IMR-90 (cell line): ENCODE measurements around the gene SIK2. TPM values are rescaled to one million over a fixed set of nuclear protein-coding genes. Genes with fewer than 3 reads are reported as not detected.

ENCODE experiments used
- ATAC-seq: fragments of 200-7000 bp; cut with Tn5 transposase; 2 replicates; pipeline ENCODE4 v1.9.1; 2020; ENCODE audit warnings: low read depth, mild to moderate bottlenecking, moderate library complexity
- BruUV-seq: library from RNA; stranded (reverse); fragments of 400-500 nt; replicated peaks from 2 replicates; lab custom pipeline; 2021; lab: Mats Ljungman, UMichigan
- CTCF ChIA-PET: fragments of 300-600 bp; formaldehyde crosslinking; extraction: SDS; loops from one replicate; lab custom pipeline; 2021; ENCODE audit warnings: antibody characterized with exemption; lab: Yijun Ruan, JAX
- POLR2A ChIA-PET: fragments of 300-600 bp; sonication (Branson Sonifier 250); formaldehyde crosslinking; loops from one replicate; lab custom pipeline; 2022; ENCODE audit warnings: antibody characterized with exemption; ENCODE audit not compliant: unreplicated experiment; lab: Charles Lee
- DNase-seq: peaks from one replicate; pipeline ENCODE4 v3.0.0; 2013
- H2AFZ ChIP-seq: replicated peaks from 2 replicates; pipeline ENCODE3; 2013; ENCODE audit warnings: low read length, mild to moderate bottlenecking; ENCODE audit not compliant: poor library complexity
- H2AK5ac ChIP-seq: 2 replicates; pipeline ENCODE4 v1.6.1; 2013; ENCODE audit warnings: low read depth, low read length, inconsistent platforms
- H2AK9ac ChIP-seq: replicated peaks from 2 replicates; pipeline ENCODE3; 2013; ENCODE audit warnings: mild to moderate bottlenecking, low read depth, low read length, moderate library complexity; ENCODE audit not compliant: poor library complexity
- H2BK120ac ChIP-seq: 2 replicates; pipeline ENCODE4 v1.6.1; 2013; ENCODE audit warnings: low read depth, low read length, inconsistent platforms
- H2BK15ac ChIP-seq: 3 replicates; pipeline ENCODE4 v1.6.1; 2013; ENCODE audit warnings: low read depth, low read length, inconsistent platforms
- H2BK20ac ChIP-seq: 2 replicates; pipeline ENCODE4 v1.6.1; 2013; ENCODE audit warnings: low read depth, mild to moderate bottlenecking, inconsistent platforms, low read length, moderate library complexity
- H2BK5ac ChIP-seq: 2 replicates; pipeline ENCODE4 v1.6.1; 2013; ENCODE audit warnings: mild to moderate bottlenecking, low read depth, low read length, inconsistent platforms; ENCODE audit not compliant: poor library complexity, severe bottlenecking
- H3K14ac ChIP-seq: replicated peaks from 2 replicates; pipeline ENCODE4 v1.6.1; 2013; ENCODE audit warnings: low read depth, low read length, inconsistent platforms
- H3K18ac ChIP-seq: 2 replicates; pipeline ENCODE4 v1.6.1; 2013; ENCODE audit warnings: low read depth, low read length, control low read depth
- H3K23ac ChIP-seq: 2 replicates; pipeline ENCODE4 v1.6.1; 2013; ENCODE audit warnings: low read depth, low read length, inconsistent platforms
- H3K27ac ChIP-seq: 2 replicates; pipeline ENCODE4 v1.5.1; 2013; ENCODE audit warnings: mild to moderate bottlenecking, control low read depth, low read length; ENCODE audit not compliant: insufficient read depth
- H3K27me3 ChIP-seq: 2 replicates; pipeline ENCODE4 v1.6.1; 2013; ENCODE audit warnings: low read length; ENCODE audit not compliant: control insufficient read depth, insufficient read depth
- H3K36me3 ChIP-seq: 2 replicates; pipeline ENCODE4 v1.6.1; 2013; ENCODE audit warnings: low read length, mixed read lengths; ENCODE audit not compliant: control insufficient read depth, insufficient read depth
- H3K4ac ChIP-seq: 2 replicates; pipeline ENCODE4 v1.6.1; 2013; ENCODE audit warnings: low read depth, low read length, inconsistent platforms
- H3K4me1 ChIP-seq: 2 replicates; pipeline ENCODE4 v1.6.1; 2013; ENCODE audit warnings: low read length, mixed read lengths; ENCODE audit not compliant: control insufficient read depth, insufficient read depth
- H3K4me2 ChIP-seq: 2 replicates; pipeline ENCODE4 v1.6.1; 2013; ENCODE audit warnings: low read depth, mild to moderate bottlenecking, control low read depth, low read length, moderate library complexity
- H3K4me3 ChIP-seq: 2 replicates; pipeline ENCODE4 v1.5.1; 2013; ENCODE audit warnings: low read depth, mild to moderate bottlenecking, control low read depth, low read length, moderate library complexity; ENCODE audit not compliant: insufficient read depth
- H3K56ac ChIP-seq: 2 replicates; pipeline ENCODE4 v1.6.1; 2013; ENCODE audit warnings: low read length, inconsistent platforms; ENCODE audit not compliant: insufficient read depth; ENCODE audit errors: extremely low read depth
- H3K79me1 ChIP-seq, 2 experiments: 2 replicates each; pipeline ENCODE4 v1.6.1; 2013; ENCODE audit warnings: low read length in 2 of 2, inconsistent platforms in 1 of 2, low read depth in 1 of 2
- H3K9ac ChIP-seq: 2 replicates; pipeline ENCODE4 v1.6.1; 2013; ENCODE audit warnings: low read depth, low read length, control low read depth
- H3K9me1 ChIP-seq: 2 replicates; pipeline ENCODE4 v1.6.1; 2013; ENCODE audit warnings: low read length, inconsistent platforms; ENCODE audit not compliant: insufficient read depth
- H3K9me3 ChIP-seq: 2 replicates; pipeline ENCODE4 v1.6.1; 2013; ENCODE audit warnings: low read length; ENCODE audit not compliant: control insufficient read depth, insufficient read depth
- H4K20me1 ChIP-seq: 2 replicates; pipeline ENCODE4 v1.6.1; 2013; ENCODE audit warnings: low read length, inconsistent platforms; ENCODE audit not compliant: insufficient read depth
- H4K5ac ChIP-seq: 2 replicates; pipeline ENCODE4 v1.6.1; 2013; ENCODE audit warnings: mild to moderate bottlenecking, low read depth, low read length, control low read depth
- H4K8ac ChIP-seq, 2 experiments: 2 replicates each; pipeline ENCODE4 v1.6.1; 2013; ENCODE audit warnings: low read depth in 2 of 2, low read length in 2 of 2, control low read depth in 1 of 2, inconsistent platforms in 1 of 2
- H4K91ac ChIP-seq: 2 replicates; pipeline ENCODE4 v1.6.1; 2013; ENCODE audit warnings: low read depth, low read length, inconsistent platforms; ENCODE audit not compliant: insufficient read depth
- CHD1 ChIP-seq: IDR thresholded peaks from 2 replicates; pipeline ENCODE4 v1.6.1; 2012; ENCODE audit warnings: low read depth, low read length, improper control_type of control experiment
- CTCF ChIP-seq: conservative IDR thresholded peaks from 2 replicates; pipeline ENCODE4 v1.5.1; 2012; ENCODE audit warnings: mild to moderate bottlenecking, low read depth, low read length, improper control_type of control experiment
- NFE2L2 ChIP-seq: fragments of 150-350 bp; IDR thresholded peaks from 2 replicates; pipeline ENCODE4 v1.6.1; 2016; ENCODE audit warnings: low read depth, mild to moderate bottlenecking, low read length
- SMC3 ChIP-seq: fragments of 150-350 bp; IDR thresholded peaks from 2 replicates; pipeline ENCODE4 v1.6.1; 2016; ENCODE audit warnings: low read depth, mild to moderate bottlenecking, antibody characterized with exemption, low read length, moderate library complexity
- USF2 ChIP-seq: fragments of 150-350 bp; IDR thresholded peaks from 2 replicates; pipeline ENCODE4 v1.6.1; 2017; ENCODE audit warnings: mild to moderate bottlenecking, antibody characterized with exemption, low read length, low read depth
- WGBS, 2 experiments: methylation state at CpG; one replicate each; pipeline versions ENCODE4 v1.1.5 to v1.1.7; 2013; ENCODE audit warnings: missing lambda C conversion rate in 2 of 2; ENCODE audit not compliant: insufficient read length in 1 of 2; ENCODE audit errors: extremely low coverage in 2 of 2; 5-methylcytosine and 5-hydroxymethylcytosine counted together
- dilution Hi-C: fragments of 300-500 bp; cut with HindIII; formaldehyde crosslinking; loops from one replicate; pipeline ENCODE4 v1.14.3; 2018; ENCODE audit warnings: low sequenced_read_pairs; ENCODE audit not compliant: unreplicated experiment
- in situ Hi-C: fragments of 300-500 bp; cut with MboI; formaldehyde crosslinking; loops from 3 replicates; pipeline ENCODE4 v1.14.3; 2019; ENCODE audit warnings: low sequenced_read_pairs, inconsistent platforms, mixed read lengths
- intact Hi-C: fragments of 100-400 bp; cut with micrococcal nuclease; formaldehyde crosslinking; loops from 2 replicates; pipeline ENCODE4 v1.10.0; 2022
- polyA plus RNA-seq, 3 experiments: library from polyadenylated mRNA; depleted of rRNA; stranded (reverse); fragments of >200 nt; gene quantifications; 2 replicates each; pipeline ENCODE4 v1.2.3, GENCODE V29; 2012; ENCODE audit warnings: low replicate concordance in 1 of 3
- total RNA-seq: library from RNA; depleted of rRNA; stranded (reverse); fragments of >200 nt; gene quantifications from 2 replicates; pipeline ENCODE4 v1.2.3, GENCODE V29; 2012
- TF ChIP-seq, protein P1 (sequence below): fragments of 150-350 bp; IDR thresholded peaks from 2 replicates; pipeline ENCODE4 v1.6.1; 2016; ENCODE audit warnings: low read depth, mild to moderate bottlenecking, low read length, moderate library complexity, borderline replicate concordance

SIK2 gene
- total and polyA plus RNA-seq, 2 of the 4 experiments (the other 2 are of a cell fraction) = 7.9 to 10.4 TPM

DNA sequence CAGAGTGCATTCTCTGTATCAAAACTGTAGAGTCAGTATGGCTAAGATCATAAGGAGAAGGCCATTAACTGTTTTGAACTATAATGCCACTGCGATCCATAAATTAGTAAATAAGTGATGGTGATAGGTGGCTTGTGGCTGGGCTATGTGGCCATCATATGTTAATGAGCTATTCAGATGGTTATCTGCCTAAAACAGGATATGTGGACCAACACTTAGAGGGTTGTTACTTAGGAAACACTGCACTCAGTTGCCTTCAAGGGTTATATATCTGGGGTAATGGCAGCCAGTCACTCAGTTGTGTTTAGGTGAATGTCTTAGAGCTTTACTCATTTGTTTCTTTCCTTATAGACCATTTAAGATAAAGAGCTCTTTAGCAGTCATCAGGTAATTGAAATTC is 97.9 kb downstream of the SIK2 start:
- dilution Hi-C loops (no loop called here), intact Hi-C loops (no loop called here), in situ Hi-C loops (no loop called here)
- H3K27ac ChIP-seq = no peak overlapping the region
- no peaks in the 10 kb centered on the region for H3K9me3 ChIP-seq
- H2BK20ac ChIP-seq = no peak overlapping the region
- H3K56ac ChIP-seq = no peak overlapping the region
- no peak overlapping the region for H4K8ac ChIP-seq
- no peak overlapping the region for H3K23ac ChIP-seq
- H2BK5ac ChIP-seq = no peak overlapping the region
- no TSS peak for BruUV-seq
- 100% methylated on average over 1 of the region's 1 CpG; no CpG with 5 or more reads in 1 of the 2 experiments for WGBS, 2 experiments
- no peak overlapping the region for H3K4me3 ChIP-seq
- peaks cover 13% of the 10 kb centered on the region for H3K4me1 ChIP-seq
- CTCF ChIA-PET = no interaction called here
- peaks cover 27 to 36% of the 10 kb centered on the region in 2 experiments for H3K79me1 ChIP-seq
- ATAC-seq (no peak), DNase-seq (no peak)
- H2AFZ ChIP-seq = no peak overlapping the region
- no peak overlapping the region for H3K18ac ChIP-seq
- no peak overlapping the region for H4K5ac ChIP-seq
- peaks cover 18% of the 10 kb centered on the region for H3K36me3 ChIP-seq
- H3K27me3 ChIP-seq = no peaks in the 10 kb centered on the region
- no peaks in the 10 kb centered on the region for H4K20me1 ChIP-seq
- H3K9ac ChIP-seq = no peak overlapping the region
- H4K91ac ChIP-seq = no peak overlapping the region
- no peak overlapping the region for H3K4me2 ChIP-seq
- H3K4ac ChIP-seq = no peak overlapping the region
- POLR2A ChIA-PET = no interaction called here
- no peak overlapping the region for H2AK9ac ChIP-seq
- no peak overlapping the region for H2BK15ac ChIP-seq
- TF ChIP-seq, protein P1, sequence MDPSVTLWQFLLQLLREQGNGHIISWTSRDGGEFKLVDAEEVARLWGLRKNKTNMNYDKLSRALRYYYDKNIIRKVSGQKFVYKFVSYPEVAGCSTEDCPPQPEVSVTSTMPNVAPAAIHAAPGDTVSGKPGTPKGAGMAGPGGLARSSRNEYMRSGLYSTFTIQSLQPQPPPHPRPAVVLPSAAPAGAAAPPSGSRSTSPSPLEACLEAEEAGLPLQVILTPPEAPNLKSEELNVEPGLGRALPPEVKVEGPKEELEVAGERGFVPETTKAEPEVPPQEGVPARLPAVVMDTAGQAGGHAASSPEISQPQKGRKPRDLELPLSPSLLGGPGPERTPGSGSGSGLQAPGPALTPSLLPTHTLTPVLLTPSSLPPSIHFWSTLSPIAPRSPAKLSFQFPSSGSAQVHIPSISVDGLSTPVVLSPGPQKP = no peak
- TF ChIP-seq CTCF = no peak
- no peak for TF ChIP-seq SMC3
- no peak for TF ChIP-seq NFE2L2
- no peak for TF ChIP-seq USF2
- no peak for TF ChIP-seq CHD1
- H2BK120ac ChIP-seq = no peak overlapping the region
- no peak overlapping the region for H3K14ac ChIP-seq
- H3K9me1 ChIP-seq = peaks cover 14% of the 10 kb centered on the region
- H2AK5ac ChIP-seq = no peak overlapping the region
